NCI-H187 (cell line): Measurements from ENCODE around the gene AP4B1.
A peak's percentile ranks its signal among the peaks of the same experiment; 100 is the strongest.

ENCODE experiments used
- DNase-seq, 2 experiments: peaks; one replicate each; lab custom pipeline; 2025; lab: John Stamatoyannopoulos, UW

Gene AP4B1

DNA sequence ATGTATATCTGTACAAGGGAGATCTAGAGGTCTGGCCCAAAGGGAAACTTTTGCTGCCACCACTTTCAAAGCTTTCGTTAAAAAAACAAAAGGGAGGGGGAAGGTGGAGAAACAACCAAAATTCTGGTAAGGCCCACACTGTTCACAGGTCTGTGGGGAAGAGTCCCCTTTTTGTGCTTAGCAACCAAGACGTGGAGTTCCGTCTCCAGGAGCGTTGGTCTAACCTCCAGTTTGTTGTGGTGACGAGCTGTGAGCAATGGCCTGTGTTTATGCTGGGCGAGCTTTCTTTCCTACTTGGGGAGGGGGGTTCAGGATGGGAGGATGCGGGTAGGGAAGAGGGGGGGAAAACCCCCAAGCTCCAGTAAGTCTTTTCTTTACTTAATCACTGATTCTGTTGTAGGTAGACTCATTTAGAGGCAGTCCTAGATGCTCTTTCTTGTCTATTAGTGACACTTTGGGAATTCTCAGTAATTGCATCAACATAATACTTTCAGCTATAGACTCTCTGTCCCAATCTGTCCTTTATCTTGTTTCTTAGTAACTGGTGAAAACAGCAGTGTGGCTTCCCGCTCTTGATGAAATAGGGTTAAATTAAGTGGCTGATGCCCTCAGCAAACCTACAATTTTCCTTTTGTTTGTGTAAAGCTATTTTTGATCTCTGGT lies 26.0 kb upstream of the AP4B1 start:
- DNase-seq: no peak

GRCh38 chr1:113929750-113930498 lies 25.3 kb upstream of the AP4B1 start:
- DNase-seq: peak in 1 of 2 experiments; percentile 40

DNA sequence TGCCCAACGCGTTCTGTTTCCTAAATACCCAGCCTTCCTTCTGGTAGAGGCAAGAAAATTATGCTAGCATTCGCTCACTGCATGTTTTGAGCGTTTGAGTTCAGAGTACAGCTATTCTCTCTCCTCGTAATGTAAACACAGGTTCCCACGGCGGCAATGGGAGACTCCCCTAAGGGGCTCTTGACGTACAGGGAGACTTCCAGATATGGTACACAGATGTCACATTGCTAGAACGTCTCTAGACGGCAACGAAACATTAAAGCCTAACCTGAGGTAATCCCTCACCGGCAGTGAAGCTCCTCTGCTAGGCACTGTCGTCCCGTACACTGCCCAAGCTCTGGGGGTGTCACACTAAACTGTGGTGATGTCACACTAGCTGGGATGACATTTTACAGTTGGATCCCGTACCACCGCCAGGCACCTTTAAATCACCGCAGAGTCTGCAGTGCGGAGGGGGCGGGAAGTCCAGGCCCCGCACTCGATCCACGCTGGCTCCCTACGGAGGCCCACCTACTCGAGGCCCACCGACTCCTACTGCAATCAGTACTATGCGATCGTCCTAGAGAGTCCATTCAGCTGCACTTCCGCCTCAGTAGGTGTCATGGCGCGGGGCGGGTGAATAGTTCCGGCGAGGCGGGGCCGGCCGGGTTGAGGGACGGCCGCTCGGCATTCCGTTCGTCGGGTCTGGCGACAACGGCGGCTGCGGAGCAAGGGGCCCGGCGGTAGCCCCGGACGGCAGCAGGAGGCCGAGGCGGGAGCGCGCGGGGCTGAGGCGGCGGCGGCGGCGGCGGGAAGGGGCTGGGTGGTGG lies 24.5 kb upstream of the AP4B1 start, which contains the start of gene HIPK1:
TSS of gene HIPK1 (plus strand) at position 384 of the 809 bp plus-strand sequence.
- DNase-seq: peak; percentile 93 to 96

DNA sequence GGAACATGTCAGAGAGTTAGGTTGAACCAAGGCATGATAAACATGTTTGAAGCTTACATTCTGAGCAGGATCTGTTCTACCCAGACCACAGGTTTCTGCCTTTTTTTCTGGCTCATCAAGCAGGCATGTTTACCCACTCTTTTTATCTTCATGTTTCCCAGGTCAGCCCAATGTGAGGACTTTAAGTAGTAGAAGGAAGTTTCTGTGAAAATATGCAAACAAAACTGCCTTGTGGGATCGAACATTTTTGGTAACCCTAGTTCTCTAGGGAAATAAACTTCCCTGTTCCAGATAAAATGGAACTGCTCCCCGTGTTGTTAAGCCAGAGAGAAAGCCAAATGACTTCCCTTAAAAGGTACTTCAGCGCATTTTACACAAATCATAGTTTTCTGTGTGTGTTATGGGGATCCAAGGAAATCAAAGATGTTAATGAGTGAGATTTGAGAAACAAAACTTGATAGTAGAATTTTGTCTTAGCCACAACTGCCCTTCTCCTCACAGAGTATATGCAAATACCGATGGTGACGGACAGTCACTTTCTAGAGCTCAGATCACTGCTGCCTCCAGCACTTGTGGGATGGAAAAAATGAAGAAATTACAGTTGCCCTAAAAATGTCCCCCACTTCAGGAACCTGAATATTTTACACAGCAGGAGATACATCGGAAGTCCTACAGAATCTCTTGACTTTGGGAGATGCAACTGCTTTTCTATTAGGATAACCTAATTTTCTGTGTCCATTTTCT lies 23.8 kb upstream of the AP4B1 start:
- no peak for DNase-seq

DNA sequence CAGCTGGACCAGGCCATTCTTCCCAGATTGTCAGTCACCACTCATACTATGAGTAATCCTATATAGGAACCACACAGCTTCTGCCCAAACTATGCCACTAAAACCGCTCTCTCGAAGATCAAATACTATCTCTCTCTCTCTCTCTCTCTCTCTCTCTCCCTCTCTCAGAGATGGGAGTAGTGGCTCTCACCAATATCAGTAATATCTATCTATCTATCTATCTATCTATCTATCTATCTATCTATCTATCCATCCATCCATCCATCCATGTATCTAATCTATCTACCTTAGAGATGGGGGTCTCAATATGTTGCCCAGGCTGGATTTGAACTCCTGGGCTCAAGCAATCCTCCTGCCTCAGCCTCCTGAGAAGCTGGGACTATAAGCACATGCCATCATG lies 19.9 kb upstream of the AP4B1 start:
- no peak for DNase-seq

GRCh38 chr1:113922957-113923356 lies 18.4 kb upstream of the AP4B1 start:
- DNase-seq: no peak

GRCh38 chr1:113918243-113918642 lies 13.6 kb upstream of the AP4B1 start:
- no peak for DNase-seq

- DNase-seq: no peak
Measured at GRCh38 chr1:113917400-113918082, 12.9 kb upstream of the AP4B1 start.

DNA sequence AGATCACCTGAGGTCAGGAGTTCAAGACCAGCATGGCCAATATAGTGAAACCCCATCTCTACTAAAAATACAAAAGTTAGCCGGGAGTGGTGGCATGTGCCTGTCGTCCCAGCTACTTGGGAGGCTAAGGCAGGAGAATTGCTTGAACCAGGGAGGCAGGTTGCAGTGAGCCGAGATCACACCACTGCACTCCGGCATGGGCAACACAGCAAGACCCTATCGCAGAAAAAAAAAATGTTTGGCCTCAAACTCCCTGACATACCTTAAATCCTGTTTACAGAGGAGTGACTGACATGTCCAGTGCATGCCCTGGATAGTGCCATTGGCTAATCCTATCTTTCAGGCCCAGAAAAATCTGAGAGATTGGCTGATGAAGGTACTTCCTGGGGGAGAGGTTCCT lies 12.4 kb upstream of the AP4B1 start:
- no peak for DNase-seq

DNA sequence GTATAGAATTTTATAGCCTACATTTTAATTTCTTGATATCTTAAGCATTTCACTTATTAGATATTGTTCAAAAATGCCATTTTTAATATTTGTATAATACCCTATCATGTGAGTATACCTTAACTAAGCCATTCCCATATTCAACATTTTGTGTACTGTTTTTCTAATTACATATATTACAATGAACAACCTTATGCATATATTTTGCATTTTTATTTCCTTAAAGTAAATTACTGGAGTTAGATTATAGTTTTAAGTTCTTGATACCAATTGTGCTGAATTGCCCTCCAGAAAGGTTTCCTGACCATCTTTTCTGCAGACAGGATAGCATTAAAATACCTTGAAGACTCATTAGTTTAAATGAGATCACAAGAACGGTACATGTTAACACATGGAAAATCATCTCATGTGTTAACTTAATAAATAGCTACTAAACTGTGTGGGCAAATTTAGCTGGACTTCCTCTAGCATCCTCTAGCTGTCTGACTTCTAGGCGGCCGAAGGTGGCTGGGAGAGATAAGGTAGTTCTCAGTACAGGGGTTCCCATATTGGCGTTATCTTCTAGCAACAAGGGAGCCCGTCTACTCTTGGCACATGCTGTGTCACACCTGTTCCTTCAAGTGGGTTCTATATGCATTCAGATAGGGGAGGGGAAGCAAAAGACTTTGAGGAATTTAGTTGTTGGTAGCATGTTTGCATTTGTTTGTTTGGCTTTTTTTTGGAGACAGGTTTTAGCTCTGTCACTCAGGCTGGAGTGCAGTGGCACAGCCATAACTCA lies 9.5 kb upstream of the AP4B1 start:
- no peak for DNase-seq

GRCh38 chr1:113913312-113913668 lies 8.7 kb upstream of the AP4B1 start:
- no peak for DNase-seq

GRCh38 chr1:113912594-113913311 lies 8.2 kb upstream of the AP4B1 start:
- no peak for DNase-seq

DNA sequence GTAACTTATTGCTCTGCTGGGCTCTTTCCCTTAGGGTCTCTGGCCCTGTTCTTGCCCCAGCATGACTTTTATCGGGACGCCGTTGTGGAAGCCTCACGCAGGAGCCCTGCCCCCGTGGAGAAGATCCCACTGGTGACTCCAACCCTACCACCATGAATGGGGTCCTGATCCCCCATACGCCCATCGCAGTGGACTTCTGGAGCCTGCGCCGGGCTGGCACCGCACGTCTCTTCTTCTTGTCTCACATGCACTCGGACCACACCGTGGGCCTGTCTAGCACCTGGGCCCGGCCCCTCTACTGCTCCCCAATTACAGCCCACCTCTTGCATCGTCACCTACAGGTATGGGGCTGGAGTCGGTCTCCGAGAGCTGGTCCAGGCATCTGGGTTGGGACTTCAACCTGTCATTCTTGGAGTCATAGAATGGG lies 849 bp upstream of the AP4B1 start:
- no peak for DNase-seq

DNA sequence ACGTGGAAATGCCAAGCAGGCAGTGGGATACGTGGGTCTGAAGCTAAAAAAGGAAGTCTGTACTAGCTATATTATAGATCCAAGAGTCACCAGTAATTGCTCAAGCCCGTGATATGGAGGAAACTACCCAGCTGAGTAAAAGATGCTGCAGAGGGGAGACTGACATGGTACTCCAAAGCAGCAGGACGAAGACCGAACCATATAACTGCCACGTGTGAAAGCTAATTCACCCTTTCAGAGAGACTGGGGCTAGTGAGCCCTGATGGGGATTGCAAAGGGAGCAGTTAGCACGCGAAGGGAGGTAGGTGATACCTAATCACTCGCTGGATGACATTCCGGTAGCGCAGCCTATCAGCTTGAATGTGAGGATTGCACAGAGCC lies 316 bp downstream of the AP4B1 start:
- DNase-seq: peak in 1 of 2 experiments; percentile 29

- DNase-seq: no peak
Measured at GRCh38 chr1:113903501-113904292, 902 bp downstream of the AP4B1 start.

DNA sequence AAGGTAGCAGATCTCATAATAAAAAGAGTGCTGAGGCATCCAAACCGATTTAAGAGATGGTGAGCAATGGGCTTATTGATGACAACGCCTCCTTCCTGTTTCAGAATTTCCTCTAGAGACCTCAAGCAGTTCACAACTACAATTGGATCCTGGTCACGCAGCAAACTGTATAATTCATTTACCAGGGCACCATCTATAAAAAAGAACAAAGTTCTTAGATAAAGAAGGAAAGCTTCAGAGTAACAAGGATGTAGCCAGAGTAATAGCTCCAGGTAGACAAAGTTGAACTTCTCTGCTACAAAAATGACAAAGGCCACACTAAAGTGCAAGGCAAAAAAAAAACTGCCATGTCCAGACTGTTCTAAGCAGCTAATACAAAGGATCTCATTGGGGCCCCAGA lies 3.4 kb downstream of the AP4B1 start:
- no peak for DNase-seq

DNA sequence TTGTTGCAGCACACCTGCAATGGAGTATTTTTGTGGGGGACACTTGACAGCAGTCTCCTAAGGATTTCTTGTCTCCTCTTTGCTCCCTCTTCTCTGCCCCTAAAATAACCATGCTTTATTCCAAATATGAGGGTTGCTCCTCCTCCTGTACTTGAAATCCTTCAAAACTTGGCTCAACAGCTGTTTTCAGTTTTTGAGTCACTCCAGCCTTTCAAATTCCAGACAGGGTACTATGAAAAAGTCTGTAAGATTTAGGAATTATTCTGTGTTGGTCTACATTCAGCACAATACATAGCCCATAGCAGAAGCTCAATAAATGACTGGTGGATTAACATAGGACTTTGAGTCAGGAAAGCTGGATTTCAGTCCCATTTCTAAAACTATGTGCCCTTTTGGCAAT lies 5.5 kb downstream of the AP4B1 start:
- DNase-seq: no peak

GRCh38 chr1:113898241-113898814 lies 6.3 kb downstream of the AP4B1 start:
- DNase-seq: no peak

DNA sequence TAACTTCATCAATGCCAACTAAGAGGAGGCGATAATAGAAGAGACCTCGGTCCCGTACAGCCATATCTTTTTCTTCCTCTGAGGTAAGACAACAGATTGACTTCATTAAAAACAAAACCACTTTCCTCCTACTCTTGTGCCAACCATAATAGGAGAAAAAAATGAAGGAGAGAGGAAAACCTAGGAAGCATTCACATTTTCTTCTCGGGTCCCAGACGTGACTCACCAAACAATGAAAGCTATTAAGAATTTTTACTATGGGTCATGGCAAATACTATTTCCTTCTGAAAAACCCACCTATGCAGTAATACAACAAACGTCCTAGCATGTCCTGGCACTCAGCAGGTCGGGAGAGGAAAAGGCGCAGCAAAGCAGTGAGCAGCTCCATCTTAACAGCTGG lies 8.6 kb downstream of the AP4B1 start:
- DNase-seq: no peak
